Mesendoderm (in vitro differentiated cells): Measurements from ENCODE around the gene KRTAP6-3.

Experiments used
- DNase-seq: peaks from one replicate; pipeline ENCODE4 v3.0.0; 2013
- H2AK5ac ChIP-seq: 2 replicates; pipeline ENCODE4 v1.6.1; 2013; ENCODE audit warnings: low read length, inconsistent platforms
- H2BK120ac ChIP-seq: 2 replicates; pipeline ENCODE4 v1.6.1; 2013; ENCODE audit warnings: low read depth, mild to moderate bottlenecking, low read length, moderate library complexity, mixed read lengths
- H2BK15ac ChIP-seq: replicated peaks from 2 replicates; pipeline ENCODE4 v1.6.1; 2013; ENCODE audit warnings: low read depth, mild to moderate bottlenecking, moderate library complexity
- H2BK5ac ChIP-seq: 2 replicates; pipeline ENCODE4 v1.6.1; 2013; ENCODE audit warnings: low read length, inconsistent platforms
- H3K18ac ChIP-seq: 2 replicates; pipeline ENCODE4 v1.6.1; 2013; ENCODE audit warnings: mild to moderate bottlenecking, low read length, mixed read lengths
- H3K23ac ChIP-seq: one replicate; pipeline ENCODE4 v1.6.1; 2013; ENCODE audit warnings: low read length
- H3K27ac ChIP-seq: 2 replicates; pipeline ENCODE4 v1.5.1; 2013; ENCODE audit warnings: low read depth, mild to moderate bottlenecking, inconsistent platforms, low read length, moderate library complexity
- H3K27me3 ChIP-seq: 2 replicates; pipeline ENCODE4 v1.6.1; 2013; ENCODE audit warnings: low read length, control low read depth, mild to moderate bottlenecking, inconsistent platforms; ENCODE audit not compliant: insufficient read depth, poor library complexity
- H3K36me3 ChIP-seq: 2 replicates; pipeline ENCODE4 v1.6.1; 2013; ENCODE audit warnings: low read length, inconsistent platforms; ENCODE audit not compliant: control insufficient read depth, insufficient read depth
- H3K4ac ChIP-seq: one replicate; pipeline ENCODE4 v1.6.1; 2013; ENCODE audit warnings: low read depth, mild to moderate bottlenecking, low read length, moderate library complexity
- H3K4me1 ChIP-seq: 2 replicates; pipeline ENCODE4 v1.6.1; 2013; ENCODE audit warnings: low read depth, low read length, inconsistent platforms; ENCODE audit not compliant: control insufficient read depth
- H3K4me2 ChIP-seq: 2 replicates; pipeline ENCODE4 v1.6.1; 2013; ENCODE audit warnings: low read length
- H3K4me3 ChIP-seq: 2 replicates; pipeline ENCODE4 v1.5.1; 2013; ENCODE audit warnings: mild to moderate bottlenecking, low read length
- H3K56ac ChIP-seq: one replicate; pipeline ENCODE4 v1.6.1; 2013; ENCODE audit warnings: low read length
- H3K79me1 ChIP-seq: 2 replicates; pipeline ENCODE4 v1.6.1; 2013; ENCODE audit warnings: low read length, inconsistent platforms
- H3K79me2 ChIP-seq: 2 replicates; pipeline ENCODE4 v1.6.1; 2013; ENCODE audit warnings: mild to moderate bottlenecking, low read length; ENCODE audit not compliant: control insufficient read depth, insufficient read depth
- H3K9ac ChIP-seq: 2 replicates; pipeline ENCODE4 v1.6.1; 2013; ENCODE audit warnings: low read length, inconsistent platforms
- H4K5ac ChIP-seq: one replicate; pipeline ENCODE4 v1.6.1; 2013; ENCODE audit warnings: low read length
- H4K8ac ChIP-seq: one replicate; pipeline ENCODE4 v1.6.1; 2013; ENCODE audit warnings: low read depth, mild to moderate bottlenecking, control low read depth, low read length, moderate library complexity
- WGBS: extraction: QIAGEN DNeasy Blood & Tissue Kit; methylation state at CpG from one replicate; pipeline ENCODE4 v1.1.7; 2013; ENCODE audit warnings: low lambda C conversion rate, missing lambda C conversion rate; ENCODE audit not compliant: insufficient coverage; ENCODE audit errors: extremely low coverage; 5-methylcytosine and 5-hydroxymethylcytosine counted together

The KRTAP6-3 gene

DNA sequence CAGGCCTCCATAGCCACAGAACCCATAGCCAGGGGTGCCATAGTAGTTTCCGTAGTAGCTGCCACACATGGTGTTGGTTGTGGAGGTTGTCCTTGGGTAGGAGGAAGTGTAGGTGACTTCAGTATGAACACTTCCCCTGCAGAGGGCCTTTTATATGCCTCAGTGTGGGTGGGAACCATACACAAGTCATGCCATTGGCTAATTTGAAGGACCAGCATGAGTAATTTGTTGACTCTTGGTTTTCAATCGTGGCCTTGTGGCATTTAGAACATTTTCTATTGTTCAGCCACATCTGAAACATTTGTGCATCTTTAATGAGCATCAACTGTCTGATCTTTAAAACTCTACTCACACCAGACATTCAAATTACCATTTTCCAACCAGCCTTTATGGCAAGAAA is 21.6 kb downstream of the KRTAP6-3 start, which contains the start of gene KRTAP6-1:
Gene KRTAP6-1 (minus strand): TSS at position 95 of the 400 bp plus-strand sequence. CDS start 26 bp downstream, at position 69.
- no peak for DNase-seq
- no peaks in the 10 kb centered on the region for H3K36me3 ChIP-seq
- no peak within 1 kb of the TSS for H4K8ac ChIP-seq
- no peak within 1 kb of the TSS for H3K4me2 ChIP-seq
- H3K27ac ChIP-seq: no peak within 1 kb of the TSS
- no peak within 1 kb of the TSS for H3K4me3 ChIP-seq
- H3K27me3 ChIP-seq: no peaks in the 10 kb centered on the region
- no peaks in the 10 kb centered on the region for H3K79me1 ChIP-seq
- H3K23ac ChIP-seq: no peak within 1 kb of the TSS
- no peak within 1 kb of the TSS for H3K18ac ChIP-seq
- H3K9ac ChIP-seq: no peak within 1 kb of the TSS
- H2BK5ac ChIP-seq: no peak within 1 kb of the TSS
- no peak within 1 kb of the TSS for H4K5ac ChIP-seq
- no peaks in the 10 kb centered on the region for H3K4me1 ChIP-seq
- H2BK15ac ChIP-seq: no peak within 1 kb of the TSS
- no peak within 1 kb of the TSS for H3K4ac ChIP-seq
- WGBS: no CpG with 5 or more reads among the region's 2 CpGs
- H3K79me2 ChIP-seq: no peaks in the 10 kb centered on the region
- H3K56ac ChIP-seq: no peak within 1 kb of the TSS
- H2AK5ac ChIP-seq: no peak within 1 kb of the TSS
- no peak within 1 kb of the TSS for H2BK120ac ChIP-seq

DNA sequence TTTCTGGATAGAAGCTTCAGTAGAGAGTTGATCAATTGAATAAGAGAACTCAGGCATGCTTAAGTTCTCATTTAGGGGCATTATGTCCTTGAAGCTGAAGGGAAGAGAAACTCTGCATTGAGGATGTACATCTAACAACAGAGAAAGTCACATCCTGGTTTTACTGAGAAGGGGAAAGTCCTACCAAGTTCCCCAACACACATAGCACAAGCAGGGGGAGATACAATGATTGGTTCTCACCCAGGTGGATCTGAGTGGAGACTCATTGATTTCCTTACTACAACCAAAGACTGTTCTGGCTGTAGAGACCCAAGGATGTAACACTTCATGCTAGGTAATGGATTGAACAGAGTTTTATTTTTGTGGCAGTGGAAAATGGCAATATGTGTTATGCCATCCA is 23.0 kb downstream of the KRTAP6-3 start:
- H2BK120ac ChIP-seq: no peak overlapping the region
- no peak overlapping the region for H4K8ac ChIP-seq
- no peak overlapping the region for H3K4ac ChIP-seq
- no peak overlapping the region for H3K18ac ChIP-seq
- no peak overlapping the region for H3K4me2 ChIP-seq
- no peak overlapping the region for H3K9ac ChIP-seq
- H3K27ac ChIP-seq: no peak overlapping the region
- no peak overlapping the region for H4K5ac ChIP-seq
- no peaks in the 10 kb centered on the region for H3K79me1 ChIP-seq
- no peaks in the 10 kb centered on the region for H3K79me2 ChIP-seq
- H3K56ac ChIP-seq: no peak overlapping the region
- H3K23ac ChIP-seq: no peak overlapping the region
- no peak overlapping the region for H2BK5ac ChIP-seq
- H3K27me3 ChIP-seq: no peaks in the 10 kb centered on the region
- H2BK15ac ChIP-seq: no peak overlapping the region
- no peaks in the 10 kb centered on the region for H3K4me1 ChIP-seq
- no peak overlapping the region for H2AK5ac ChIP-seq
- DNase-seq: no peak
- H3K36me3 ChIP-seq: no peaks in the 10 kb centered on the region
- H3K4me3 ChIP-seq: no peak overlapping the region

DNA sequence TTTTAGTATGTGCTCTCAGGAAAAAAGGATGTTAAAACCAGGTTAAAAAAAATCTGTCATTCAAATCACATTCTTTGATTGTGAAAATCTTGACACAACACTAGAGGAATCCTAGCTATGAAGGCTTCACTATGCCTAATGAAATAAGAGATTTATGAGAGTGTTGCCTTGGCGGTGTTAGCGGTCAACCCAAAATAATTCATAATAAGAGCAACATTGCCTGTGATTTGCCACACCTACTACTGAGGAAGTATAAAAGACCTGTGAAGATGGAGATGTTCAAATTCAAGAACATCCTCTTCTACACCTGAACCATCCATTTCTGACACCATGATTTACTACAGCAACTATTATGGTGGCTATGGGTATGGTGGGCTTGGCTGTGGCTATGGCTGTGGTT is 23.9 kb downstream of the KRTAP6-3 start, which contains the start of gene KRTAP20-1:
Gene KRTAP20-1 (plus strand): TSS at position 301 of the 400 bp plus-strand sequence. CDS start 30 bp downstream, at position 331.
- no peak within 1 kb of the TSS for H4K8ac ChIP-seq
- H3K23ac ChIP-seq: no peak within 1 kb of the TSS
- no peak within 1 kb of the TSS for H3K4ac ChIP-seq
- H3K27me3 ChIP-seq: no peaks in the 10 kb centered on the region
- H3K18ac ChIP-seq: no peak within 1 kb of the TSS
- no peak within 1 kb of the TSS for H3K56ac ChIP-seq
- no peaks in the 10 kb centered on the region for H3K79me1 ChIP-seq
- no peak within 1 kb of the TSS for H2BK5ac ChIP-seq
- DNase-seq: no peak
- H4K5ac ChIP-seq: no peak within 1 kb of the TSS
- H3K4me2 ChIP-seq: no peak within 1 kb of the TSS
- H3K27ac ChIP-seq: no peak within 1 kb of the TSS
- WGBS: no CpG with 5 or more reads among the region's 2 CpGs
- no peak within 1 kb of the TSS for H2BK15ac ChIP-seq
- H3K4me1 ChIP-seq: no peaks in the 10 kb centered on the region
- no peaks in the 10 kb centered on the region for H3K79me2 ChIP-seq
- no peak within 1 kb of the TSS for H3K9ac ChIP-seq
- no peak within 1 kb of the TSS for H3K4me3 ChIP-seq
- H2BK120ac ChIP-seq: no peak within 1 kb of the TSS
- H2AK5ac ChIP-seq: no peak within 1 kb of the TSS
- H3K36me3 ChIP-seq: no peaks in the 10 kb centered on the region

DNA sequence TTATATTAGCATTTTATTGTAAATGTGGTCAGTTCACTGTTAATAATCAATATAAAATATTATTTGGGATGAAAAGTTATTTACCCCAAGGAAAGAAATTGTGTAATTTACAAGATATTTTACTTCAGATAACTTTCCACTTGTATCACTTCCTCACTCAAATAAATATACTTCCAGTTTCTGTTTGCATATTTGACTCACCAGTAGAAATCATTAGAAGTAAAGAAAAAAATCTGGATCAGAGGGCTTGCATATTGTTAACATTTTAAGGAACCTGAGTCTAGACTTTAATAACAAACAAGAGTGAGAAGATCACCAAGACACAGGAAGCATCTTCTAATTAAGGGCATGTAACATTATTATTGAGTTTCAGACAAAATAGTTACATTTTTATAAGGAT is 27.8 kb downstream of the KRTAP6-3 start:
- H3K23ac ChIP-seq: no peak overlapping the region

DNA sequence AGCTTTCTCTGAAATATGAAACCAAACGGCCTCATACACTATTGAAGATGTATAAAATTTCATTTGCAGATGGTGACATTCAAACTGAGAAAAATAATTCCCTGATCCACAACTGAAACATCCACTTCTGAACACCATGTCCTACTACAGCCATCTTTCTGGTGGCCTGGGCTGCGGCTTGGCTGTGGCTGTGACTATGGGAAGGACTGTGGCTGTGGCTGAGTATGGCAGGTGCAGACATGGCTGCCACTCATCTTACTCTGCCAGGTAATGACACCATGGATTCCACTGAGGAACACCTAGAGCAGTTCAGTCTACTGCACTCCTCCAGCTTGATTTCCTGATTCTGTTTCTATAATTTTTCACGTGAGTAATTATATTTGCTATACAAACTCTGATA is 28.3 kb downstream of the KRTAP6-3 start, which contains the start of gene KRTAP20-4:
Gene KRTAP20-4 (plus strand): TSS at position 106 of the 400 bp plus-strand sequence.
- H4K8ac ChIP-seq: no peak within 1 kb of the TSS
- no peaks in the 10 kb centered on the region for H3K27me3 ChIP-seq
- no peak within 1 kb of the TSS for H3K4me2 ChIP-seq
- no peaks in the 10 kb centered on the region for H3K36me3 ChIP-seq
- H3K27ac ChIP-seq: no peak within 1 kb of the TSS
- H3K4me3 ChIP-seq: no peak within 1 kb of the TSS
- no peak within 1 kb of the TSS for H3K4ac ChIP-seq
- H4K5ac ChIP-seq: no peak within 1 kb of the TSS
- H2BK15ac ChIP-seq: no peak within 1 kb of the TSS
- no peak within 1 kb of the TSS for H2BK120ac ChIP-seq
- H3K56ac ChIP-seq: no peak within 1 kb of the TSS
- no peak within 1 kb of the TSS for H3K9ac ChIP-seq
- H3K4me1 ChIP-seq: no peaks in the 10 kb centered on the region
- no peak within 1 kb of the TSS for H3K23ac ChIP-seq
- H3K18ac ChIP-seq: no peak within 1 kb of the TSS
- no peaks in the 10 kb centered on the region for H3K79me2 ChIP-seq
- no CpG with 5 or more reads among the region's 3 CpGs for WGBS
- H2AK5ac ChIP-seq: no peak within 1 kb of the TSS
- H3K79me1 ChIP-seq: no peaks in the 10 kb centered on the region
- no peak within 1 kb of the TSS for H2BK5ac ChIP-seq
- DNase-seq: no peak

More for the DNA sequence above, 27.8 kb downstream of the KRTAP6-3 start:
- Histone ChIP-seq H2BK15ac (no peak overlapping the region), H2BK120ac (no peak overlapping the region), H2BK5ac (no peak overlapping the region), H3K27me3 (no peaks in the 10 kb centered on the region), H3K18ac (no peak overlapping the region), H3K4ac (no peak overlapping the region), H3K27ac (no peak overlapping the region), H3K79me2 (no peaks in the 10 kb centered on the region), H4K5ac (no peak overlapping the region), H2AK5ac (no peak overlapping the region), H3K9ac (no peak overlapping the region), H3K36me3 (no peaks in the 10 kb centered on the region), H3K56ac (no peak overlapping the region), H3K79me1 (no peaks in the 10 kb centered on the region), H3K4me1 (no peaks in the 10 kb centered on the region), H4K8ac (no peak overlapping the region), H3K4me3 (no peak overlapping the region), H3K4me2 (no peak overlapping the region)
- DNase-seq: no peak

DNA sequence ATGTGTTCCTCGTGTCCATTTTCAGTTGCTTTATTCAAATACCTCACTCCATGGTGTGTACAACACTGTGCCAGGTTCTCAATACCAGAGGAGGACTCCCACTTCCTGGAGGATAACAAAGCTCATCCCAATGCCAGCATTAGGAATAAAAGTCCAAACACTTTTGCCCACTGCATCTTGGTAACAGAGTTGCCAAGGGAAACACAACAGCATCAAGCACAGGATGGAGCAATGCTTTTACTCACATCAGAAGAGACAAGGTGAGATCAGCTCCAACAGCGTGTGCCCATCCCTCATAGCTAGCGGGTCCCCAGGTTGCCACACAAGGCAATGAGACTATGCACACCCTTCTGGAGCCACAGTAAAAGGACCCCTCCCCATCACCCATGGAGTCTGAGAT is 31.1 kb downstream of the KRTAP6-3 start:
- H2AK5ac ChIP-seq: no peak overlapping the region
- no peaks in the 10 kb centered on the region for H3K79me1 ChIP-seq
- H3K36me3 ChIP-seq: no peaks in the 10 kb centered on the region
- no peaks in the 10 kb centered on the region for H3K27me3 ChIP-seq
- H4K5ac ChIP-seq: no peak overlapping the region
- no CpG with 5 or more reads among the region's 3 CpGs for WGBS
- H3K4me2 ChIP-seq: no peak overlapping the region
- no peak overlapping the region for H3K23ac ChIP-seq
- DNase-seq: no peak
- H3K4me1 ChIP-seq: no peaks in the 10 kb centered on the region
- H3K4me3 ChIP-seq: no peak overlapping the region
- H4K8ac ChIP-seq: no peak overlapping the region
- no peak overlapping the region for H3K56ac ChIP-seq
- H3K27ac ChIP-seq: no peak overlapping the region
- H2BK120ac ChIP-seq: no peak overlapping the region
- H2BK15ac ChIP-seq: no peak overlapping the region
- no peak overlapping the region for H3K18ac ChIP-seq
- no peak overlapping the region for H3K4ac ChIP-seq
- no peaks in the 10 kb centered on the region for H3K79me2 ChIP-seq
- H2BK5ac ChIP-seq: no peak overlapping the region
- H3K9ac ChIP-seq: no peak overlapping the region
